Measurements from ENCODE around the gene HIVEP3.

Gene HIVEP3

DNA sequence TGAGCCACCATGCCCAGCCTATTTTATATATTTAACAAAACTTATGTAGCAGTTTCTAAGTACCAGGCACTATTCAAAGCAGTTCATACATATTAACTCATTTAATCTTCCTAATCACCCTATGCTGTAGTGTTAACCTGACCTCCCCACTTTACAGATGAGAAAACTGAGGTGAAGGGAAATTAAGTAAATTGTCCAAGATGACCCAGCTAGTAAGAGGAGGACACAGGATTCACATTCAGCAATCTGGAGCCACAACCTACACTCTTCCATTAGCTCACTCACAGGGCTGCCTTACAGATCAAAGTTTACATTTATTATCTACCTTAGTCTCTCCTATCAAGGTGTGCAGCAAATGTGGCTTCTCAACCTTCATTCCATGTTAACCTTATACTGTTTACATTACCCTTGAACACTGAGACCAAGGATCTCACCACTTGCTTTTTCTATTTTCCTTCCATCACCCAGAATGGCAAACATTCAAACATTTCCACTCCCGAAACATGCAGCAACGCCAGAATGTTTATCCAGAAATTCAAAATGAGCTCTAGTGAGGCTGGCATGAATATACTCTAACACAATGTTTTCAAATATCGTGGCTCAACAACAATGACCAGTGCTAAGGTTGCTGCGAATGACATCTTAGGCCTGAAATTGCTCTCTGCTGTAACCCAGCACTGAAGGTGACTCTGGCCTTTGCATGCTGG is 24.5 kb downstream of the HIVEP3 start:
- DNase-seq (ENCODE audit: low read depth in 2 of 2), result no peak

DNA sequence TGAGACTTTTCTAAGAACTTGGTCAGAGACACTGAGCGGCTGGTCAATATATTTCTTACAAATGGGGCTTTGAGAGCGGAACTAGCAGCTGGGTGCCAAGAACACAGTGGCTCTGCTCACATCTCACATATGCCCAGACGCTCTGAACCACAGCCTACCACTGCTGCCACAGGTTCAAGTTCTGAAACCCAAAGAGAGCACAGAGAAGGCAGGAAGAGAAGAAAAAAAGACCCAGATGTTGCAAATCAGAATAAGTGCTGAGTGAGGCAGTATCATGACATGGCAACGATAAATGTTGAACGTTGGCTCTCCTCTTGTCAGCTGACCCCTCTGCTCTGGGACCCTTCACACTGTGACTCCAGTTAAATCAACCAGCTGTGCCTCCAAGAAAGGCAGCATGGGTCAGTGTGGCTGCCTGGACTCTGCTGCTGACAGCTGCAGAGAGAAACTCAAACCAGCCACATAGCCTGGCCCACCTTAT is 26.4 kb downstream of the HIVEP3 start:
- no peak for DNase-seq (ENCODE audit: low read depth in 2 of 2)

DNA sequence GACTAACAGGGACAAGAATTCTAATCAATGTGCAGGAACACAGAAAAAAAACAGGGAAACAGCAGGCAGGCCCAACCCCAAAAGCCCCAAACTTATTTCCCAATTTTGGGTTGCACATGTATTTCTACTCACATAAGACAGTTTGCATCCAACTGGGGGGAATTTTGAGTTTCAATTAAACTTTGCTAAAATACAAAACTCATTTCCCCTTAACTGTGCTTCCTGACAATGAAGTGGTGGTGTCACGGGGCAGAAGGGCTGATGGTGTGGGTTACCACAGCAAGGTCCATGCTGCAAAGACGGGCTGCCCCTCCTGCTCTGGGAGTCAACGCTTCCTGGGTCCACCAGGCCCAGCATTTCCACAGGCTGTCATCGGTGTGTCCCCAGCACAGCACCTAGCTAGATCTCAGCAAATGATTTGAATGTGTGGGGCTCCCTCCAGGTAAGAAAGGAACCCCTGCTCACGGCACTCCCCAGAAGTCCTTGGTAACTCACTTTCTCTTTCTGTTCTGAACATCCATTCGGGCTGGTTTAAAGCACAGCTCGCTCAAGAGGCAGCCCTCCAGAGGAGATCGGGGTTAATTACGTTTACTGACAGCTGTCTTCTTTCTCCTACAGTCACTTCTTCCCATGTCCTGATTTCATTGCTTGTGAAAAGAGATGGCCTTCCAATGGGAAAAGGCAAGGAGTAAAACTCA is 27.4 kb downstream of the HIVEP3 start:
- DNase-seq (ENCODE audit: low read depth in 2 of 2), result peak; percentile 29 to 32

DNA sequence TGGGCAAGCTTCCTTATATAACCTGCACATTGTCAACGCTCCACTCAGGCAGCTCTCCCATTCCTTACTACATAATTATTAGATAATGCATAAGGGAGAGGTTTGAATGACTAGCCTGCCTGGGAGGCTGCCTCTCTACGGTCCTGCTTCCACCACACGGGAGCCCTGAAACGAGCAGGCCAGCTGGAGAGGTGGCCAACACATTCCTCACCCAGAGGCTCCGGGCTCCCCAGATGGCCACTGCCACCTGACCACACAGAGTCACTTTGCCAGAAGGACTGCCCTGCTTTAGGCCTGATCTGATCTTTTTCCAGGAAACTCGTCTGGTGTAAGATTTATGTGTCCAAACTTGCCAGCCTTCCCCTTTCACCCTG is 27.9 kb downstream of the HIVEP3 start:
- no peak for DNase-seq (ENCODE audit: low read depth in 2 of 2)

DNA sequence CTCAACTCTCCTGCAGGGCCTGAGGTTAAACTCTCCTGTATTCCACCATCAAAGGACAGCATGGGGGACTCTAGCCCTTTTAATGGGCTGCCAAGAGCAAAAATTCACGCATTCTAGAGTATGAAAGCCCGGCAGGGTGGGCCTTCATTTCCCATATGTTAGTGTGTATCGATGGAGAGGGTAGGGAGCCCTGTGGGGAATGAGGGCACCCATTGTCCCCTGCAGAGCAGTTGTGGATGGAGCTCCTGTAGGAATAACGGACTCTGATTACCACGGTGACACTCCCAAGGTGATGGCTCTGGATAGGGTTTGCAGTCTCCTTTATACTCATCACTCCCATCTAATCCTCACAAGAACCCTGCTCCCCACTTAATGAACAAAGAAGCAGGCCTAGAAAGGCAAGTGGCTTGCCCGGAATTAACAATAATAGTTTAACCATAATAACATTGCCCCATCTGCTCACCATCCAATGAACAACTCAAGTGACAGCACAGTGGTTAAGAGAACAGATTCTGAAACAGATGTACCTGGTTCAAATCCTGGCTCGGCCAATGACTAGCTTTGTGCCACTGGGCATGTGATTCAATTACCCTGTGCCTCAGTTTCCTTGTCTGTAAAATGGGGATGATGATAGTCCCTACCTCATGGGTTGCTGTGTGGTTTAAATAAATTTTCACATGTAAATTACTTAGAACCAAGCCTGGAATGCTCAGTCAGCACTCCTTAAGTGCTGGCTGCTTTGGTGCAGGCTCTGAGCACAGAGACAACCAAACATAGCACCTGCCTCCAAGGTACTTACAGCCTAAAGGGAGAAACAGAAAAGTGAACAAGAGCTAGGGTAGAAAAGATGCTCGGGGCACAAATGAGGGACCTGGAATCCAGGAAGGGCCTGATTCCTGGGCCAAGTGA is 29.0 kb downstream of the HIVEP3 start:
- DNase-seq (ENCODE audit: low read depth in 2 of 2), result no peak

DNA sequence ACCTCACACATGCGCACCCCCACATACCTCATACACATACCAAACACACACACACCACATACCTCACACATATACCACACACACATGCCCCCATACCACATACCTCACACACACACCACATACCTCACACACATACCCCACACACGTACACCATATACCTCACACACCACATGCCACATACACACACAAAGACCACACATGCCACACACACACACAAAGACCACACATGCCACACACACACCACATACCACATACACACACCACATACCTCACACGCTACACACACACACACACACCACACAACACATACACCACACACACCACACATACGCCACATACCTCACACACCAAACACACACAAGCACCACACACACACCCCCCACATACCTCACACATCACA is 30.0 kb downstream of the HIVEP3 start:
- no peak for DNase-seq (ENCODE audit: low read depth in 2 of 2)

DNA sequence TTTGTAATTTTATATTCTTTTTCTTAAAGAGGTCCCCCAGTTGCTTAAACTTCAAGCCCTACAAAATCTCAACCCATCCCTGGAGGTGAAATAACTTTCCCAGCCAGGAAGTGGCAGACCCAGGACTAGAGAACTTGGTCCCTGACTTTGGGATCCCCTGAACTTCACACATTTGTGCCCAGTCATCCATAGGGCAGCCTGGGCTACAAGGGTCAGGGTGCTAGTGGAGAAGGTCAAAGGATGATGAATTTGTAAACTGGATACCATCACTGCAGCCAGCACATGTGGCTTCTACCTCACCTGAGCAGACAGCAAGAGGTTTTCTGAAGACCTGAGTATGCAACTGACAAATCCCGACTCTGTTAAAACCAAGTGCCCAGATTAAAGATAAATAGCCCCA is 31.4 kb downstream of the HIVEP3 start:
- no peak for DNase-seq (ENCODE audit: low read depth in 2 of 2)

DNA sequence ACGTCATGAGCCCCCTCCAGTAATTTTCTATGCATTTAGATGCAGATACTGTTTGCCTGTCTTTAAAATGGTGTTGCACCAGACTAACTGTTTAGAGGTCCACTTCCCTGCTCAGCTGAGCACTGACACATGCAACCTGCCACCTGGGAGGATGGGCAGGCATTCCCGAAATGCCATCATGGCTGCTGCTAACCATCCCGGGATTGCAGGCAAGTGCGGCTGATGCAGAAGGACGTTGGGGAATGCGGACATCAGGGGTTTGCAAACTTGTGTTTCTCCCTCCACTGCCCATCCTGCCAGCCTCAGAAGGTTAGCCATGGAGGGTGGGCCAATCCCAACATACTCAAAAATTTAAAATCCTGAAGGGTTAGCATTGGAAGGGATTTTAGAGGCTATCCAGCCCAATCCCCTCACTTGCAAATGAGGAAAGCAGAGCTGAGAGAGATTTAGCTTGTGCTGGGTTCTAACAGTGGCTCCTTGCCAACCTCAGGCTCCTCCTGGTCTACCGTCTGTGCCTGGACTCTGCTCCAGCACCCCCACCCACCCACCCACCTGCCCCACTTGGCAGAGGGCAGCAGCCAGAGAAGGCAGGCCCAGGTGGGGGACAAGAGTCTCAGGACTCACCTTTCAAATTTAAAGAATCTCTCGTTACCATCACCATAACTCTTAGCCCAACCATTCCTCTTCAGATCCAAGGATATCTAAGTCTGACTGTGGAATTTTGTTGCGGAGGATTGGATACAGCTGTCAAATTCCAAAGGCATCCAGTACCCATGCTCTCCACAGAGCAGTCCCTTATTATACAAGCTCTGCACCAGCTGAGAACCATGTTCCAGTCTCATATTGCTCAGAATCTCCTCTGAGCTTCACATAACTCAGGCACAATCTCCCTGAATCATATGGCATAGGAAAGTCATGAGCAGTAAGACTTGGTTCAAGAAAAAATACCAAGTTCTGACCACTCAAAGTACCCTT is 34.2 kb downstream of the HIVEP3 start:
- no peak for DNase-seq (ENCODE audit: low read depth in 2 of 2)

DNA sequence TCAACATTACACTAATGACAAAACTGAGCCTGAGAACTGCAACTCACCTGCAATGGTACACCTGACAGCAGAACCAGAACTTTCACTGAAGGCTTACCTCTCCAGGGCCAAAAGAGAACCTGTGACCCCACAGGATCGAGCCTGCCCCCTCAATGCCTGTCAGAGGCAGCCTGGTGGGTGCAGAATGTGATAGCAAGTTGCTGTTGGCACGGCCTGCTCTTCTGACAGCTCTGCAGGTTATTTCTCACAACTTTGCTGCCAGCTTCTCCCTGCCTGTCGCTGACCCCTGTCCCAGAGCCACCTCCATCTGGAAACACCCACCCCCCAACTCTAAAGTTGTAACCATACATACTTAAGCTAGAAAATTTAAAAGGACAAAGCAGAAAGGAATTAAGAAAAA is 35.2 kb downstream of the HIVEP3 start:
- DNase-seq (ENCODE audit: low read depth in 2 of 2), result no peak

DNA sequence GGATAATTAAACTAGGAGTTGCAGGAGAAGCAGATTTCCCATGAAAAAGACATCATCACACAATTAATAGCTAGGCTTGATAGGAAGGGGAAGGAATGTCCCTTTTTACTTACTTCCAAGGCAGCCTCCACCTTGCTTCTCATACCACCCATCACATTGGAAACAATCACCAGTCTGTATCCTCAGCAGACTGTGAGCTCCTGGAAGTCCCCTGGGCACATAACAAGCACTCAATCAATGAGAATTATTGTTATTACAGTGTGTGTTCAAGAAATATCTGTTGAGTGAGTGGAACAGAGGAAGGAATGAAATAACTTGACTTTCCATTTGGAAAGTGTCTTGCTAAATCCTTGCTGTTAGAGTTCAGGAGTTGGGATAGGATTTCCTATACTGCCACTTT is 36.2 kb downstream of the HIVEP3 start:
- no peak for DNase-seq (ENCODE audit: low read depth in 2 of 2)

DNA sequence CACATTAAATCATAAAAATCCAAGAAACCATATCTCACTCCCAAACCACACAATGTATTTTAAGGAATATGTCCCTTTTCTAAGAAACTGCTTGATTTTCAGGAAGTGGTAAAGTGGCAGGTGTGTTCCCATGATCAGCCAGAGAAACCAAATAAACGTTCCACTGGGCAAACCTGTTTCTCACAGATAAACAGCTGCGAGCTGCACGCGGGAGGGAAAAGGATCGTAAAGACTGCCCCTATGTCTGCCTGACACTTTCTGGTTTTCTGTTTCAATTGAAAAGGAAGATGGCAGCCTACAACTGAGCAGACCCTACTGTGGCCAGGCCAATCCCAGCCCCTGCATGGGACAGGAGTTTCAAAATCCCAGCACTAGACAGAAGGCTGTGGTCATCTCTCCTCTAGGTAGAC is 36.6 kb downstream of the HIVEP3 start:
- no peak for DNase-seq (ENCODE audit: low read depth in 2 of 2)

DNA sequence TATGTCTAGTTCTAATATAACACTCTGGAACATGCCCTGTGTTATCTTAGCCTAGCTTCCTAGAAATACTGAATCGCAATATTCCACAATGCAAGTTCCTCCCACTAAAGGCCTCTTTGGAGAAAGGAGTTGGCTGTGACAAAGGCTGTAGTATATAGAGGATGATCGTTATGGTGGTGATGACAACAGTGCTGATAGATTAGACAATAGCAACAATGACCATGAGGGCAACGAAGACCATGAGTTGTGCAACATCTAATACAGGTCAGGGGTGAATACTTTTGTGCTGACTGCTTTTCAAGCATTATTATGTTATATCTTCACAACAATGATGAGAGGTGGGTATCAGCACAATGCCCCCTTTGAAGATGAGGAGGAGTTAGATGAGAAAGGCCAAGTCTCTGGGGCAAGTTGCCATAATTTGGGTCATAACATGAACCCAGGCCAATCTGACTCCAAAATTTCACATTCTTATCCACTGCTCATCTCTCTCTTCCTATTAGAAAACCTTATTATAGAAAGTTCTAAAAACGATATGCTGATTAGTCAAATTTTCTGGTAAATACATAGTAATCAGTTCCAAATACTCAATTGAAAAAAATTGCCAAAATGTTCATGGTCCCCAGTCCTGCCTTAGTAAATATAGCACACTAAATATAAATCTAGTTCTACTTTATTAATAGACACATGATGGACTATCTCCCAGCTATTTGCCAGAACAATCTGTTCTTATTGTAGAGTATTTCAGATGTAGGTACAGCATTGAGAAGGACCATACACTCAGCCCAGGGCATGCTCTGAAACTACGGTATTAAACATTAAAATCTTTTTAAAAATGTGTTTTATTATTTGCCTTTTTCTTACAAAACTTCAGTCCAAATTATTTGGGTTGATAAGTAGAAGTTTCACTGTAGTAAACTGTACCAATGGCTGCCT is 37.5 kb downstream of the HIVEP3 start:
- DNase-seq (ENCODE audit: low read depth in 2 of 2), result no peak

DNA sequence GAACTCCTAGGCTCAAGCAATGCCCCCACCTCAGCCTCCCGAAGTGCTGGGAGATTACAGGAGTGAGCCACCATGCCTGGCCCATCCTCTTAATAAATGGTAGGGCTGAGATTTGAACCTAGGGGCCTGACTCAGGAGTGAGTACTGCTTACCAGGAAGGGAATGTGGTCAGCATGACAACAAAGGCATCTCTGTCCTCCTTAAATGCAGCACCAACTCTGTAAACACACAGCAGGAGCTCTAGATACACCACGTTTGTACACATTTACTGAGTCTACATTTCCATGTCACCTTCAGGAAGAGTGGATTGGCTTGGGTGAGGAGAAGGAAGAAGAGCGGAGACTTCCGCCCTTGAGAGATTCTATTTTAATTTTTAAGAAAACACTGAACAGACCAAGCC is 38.5 kb downstream of the HIVEP3 start:
- DNase-seq (ENCODE audit: low read depth in 2 of 2), result no peak

DNA sequence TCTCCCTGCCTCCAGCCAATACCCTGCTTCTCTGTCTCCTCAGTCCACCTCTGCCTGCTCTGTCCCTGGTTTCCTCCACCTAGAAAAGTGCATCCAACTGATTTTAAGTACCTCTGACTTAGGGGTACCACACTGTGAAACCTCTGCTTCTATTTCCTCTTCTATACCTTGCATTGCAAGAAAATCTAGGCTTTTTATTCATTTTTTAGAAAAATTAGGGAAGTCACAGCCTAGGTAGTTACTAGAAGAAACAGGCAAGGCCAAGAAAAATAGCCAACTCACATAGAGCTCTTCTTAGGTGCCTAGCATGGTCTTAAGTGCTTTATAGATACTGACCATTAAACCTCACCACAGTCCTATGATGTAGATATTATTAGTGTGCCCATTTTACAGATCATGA is 39.1 kb downstream of the HIVEP3 start:
- no peak for DNase-seq (ENCODE audit: low read depth in 2 of 2)

DNA sequence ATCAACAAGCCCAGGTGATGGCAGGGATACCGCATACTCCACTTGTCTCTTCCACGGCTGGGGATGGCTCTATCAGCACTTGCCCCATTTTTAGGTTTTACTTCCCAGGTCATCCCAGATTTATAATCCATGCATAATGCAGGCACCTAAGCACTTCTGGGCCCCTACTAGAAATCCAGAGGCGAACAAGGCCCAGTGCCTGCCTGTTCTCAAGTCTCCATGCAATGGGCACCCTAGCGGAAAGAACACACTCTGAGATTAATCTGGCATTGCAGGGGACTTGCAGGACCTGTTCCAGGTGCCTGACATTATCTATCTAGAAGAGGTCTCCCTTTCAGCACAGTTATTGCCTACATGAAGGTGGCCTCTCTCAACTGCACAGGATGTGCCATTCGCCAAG is 39.8 kb downstream of the HIVEP3 start:
- no peak for DNase-seq (ENCODE audit: low read depth in 2 of 2)

DNA sequence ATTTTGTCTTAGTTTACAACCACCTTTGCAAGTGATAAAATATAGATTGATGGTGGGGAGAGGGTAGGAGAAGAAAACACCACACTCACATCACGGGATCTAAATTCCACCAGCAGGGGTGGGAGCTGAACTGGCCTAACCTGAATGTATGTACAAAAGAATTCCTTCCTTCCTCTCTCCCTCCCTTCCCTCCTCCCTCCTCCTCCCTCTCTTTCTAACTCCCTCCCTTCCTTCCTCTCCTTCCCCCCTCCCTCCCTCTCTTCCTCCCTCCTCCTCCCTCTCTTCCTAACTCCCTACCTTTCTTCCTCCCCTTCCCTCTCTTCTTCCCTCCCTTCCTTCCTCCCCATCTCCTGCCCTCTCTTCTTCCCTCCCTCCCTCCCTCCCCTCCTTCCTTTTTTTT is 40.2 kb downstream of the HIVEP3 start:
- no peak for DNase-seq (ENCODE audit: low read depth in 2 of 2)

DNA sequence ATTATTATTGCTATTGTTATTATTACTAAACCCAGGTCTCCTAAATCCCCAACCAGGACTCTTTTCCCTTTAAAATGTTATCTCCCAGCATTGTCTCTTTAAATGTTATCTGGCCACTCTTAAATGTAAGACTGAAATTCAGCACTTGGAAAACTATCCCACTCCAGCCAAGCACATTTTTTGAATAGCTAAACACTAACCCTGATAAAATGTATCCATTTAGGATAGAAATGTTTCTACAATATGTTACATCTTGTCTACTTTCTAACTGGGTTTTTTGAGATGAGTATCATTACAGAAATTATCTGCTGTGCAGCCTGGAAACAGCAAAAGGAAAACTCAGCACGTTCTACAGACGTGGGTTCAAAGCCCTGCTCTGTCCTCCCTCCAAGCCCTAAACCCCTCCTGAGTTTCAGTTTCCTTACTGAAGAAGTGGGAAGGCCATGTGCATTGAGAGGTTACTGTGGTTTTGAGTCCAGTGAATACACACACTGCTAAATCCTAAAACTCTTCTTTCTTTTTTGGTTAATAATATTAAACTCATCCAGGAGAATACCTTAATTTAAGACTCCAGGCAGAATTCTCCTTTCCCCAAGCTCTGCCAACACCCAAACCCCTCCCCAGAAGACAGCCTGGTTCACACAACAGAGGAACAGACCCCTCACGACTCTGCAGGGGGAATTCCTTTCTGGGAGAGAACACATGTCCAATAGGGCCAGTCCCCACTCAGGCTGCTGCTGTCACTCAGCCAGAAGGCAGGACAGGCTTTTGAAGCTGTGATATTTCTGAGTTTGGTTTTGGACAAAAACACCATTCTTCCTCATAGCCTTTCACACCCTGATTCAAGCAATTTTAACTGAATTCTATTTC is 41.9 kb downstream of the HIVEP3 start:
- DNase-seq (ENCODE audit: low read depth in 2 of 2), result no peak

DNA sequence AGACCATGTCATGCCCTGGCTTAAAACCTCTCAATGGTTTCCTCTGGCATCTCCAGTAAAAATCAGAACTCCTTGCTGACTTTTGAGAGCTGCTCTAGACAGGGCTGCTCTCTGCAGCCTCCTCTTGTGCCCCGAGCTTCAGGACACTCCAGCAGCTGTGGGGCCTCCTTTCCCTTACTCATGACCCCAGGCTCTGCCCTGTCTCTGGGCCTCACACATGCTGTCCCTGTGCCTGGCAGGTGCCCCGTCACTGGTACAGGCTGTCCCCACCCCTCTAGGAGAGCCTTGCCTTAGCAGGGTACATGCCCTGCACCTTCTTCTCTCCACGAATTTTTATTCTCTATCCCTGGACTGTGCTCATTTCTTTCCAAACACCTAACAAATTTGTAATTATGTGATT is 43.2 kb downstream of the HIVEP3 start:
- no peak for DNase-seq (ENCODE audit: low read depth in 2 of 2)

DNA sequence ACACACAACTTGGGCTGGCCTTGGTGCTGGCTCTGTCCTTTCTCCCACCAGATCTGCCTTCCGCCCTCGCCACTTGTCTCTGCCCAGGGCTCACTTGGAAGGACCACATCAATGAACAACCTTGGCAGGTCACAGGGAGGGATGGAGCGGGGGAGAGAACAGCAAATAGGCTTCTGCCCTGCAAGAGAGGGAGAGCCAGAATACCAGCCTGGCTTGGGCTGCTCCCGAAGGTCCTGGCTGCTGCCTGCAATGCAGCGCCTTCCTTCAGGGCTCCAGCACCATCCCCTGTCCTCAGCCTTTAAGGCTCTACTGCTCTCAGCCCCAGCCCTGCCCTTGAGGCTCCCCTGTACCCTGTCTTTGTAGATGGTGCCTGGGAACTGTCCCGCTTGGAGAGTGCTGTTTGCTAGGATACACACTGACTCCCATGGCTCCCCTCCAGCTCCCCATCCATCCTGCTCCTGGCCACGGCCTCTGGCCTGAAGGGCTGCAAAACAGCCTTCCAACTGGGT is 43.8 kb downstream of the HIVEP3 start:
- DNase-seq (ENCODE audit: low read depth in 2 of 2), result no peak

Measured in stimulated activated CD8-positive, alpha-beta memory T cell treated with anti-CD3 and anti-CD28 coated beads, Interleukin-15, amount 100 ng/mL, for 48 hours (primary cell).